ENCODE measurements around the gene HSPB8. TPM values are rescaled to one million over a fixed set of nuclear protein-coding genes. Genes with fewer than 3 reads are reported as not detected.

The HSPB8 gene
- polyA plus RNA-seq, 1 donor from 2014 or later: not detected

DNA sequence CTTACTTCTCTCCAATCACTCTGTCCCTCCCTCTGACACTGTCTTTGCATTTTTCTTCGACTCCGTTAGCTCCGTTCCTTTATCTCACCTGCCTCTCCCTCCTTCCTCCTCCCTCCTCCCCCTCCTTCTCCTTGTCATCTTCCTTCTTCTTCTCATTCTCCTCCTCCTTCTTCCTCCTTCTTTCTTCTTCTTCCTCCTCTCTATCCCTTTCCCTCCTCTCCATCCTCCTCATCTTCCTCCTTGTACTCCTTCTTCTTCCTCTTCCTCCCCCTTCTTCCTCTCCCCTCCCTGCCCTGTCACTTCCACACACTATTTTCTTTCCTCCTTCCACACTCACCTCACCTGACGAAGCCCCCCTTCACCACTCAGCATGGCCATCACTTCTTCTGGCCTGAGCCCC, 53.0 kb downstream of the HSPB8 start:
- no peak overlapping the region for H3K27ac ChIP-seq (ENCODE audit: low read length)

DNA sequence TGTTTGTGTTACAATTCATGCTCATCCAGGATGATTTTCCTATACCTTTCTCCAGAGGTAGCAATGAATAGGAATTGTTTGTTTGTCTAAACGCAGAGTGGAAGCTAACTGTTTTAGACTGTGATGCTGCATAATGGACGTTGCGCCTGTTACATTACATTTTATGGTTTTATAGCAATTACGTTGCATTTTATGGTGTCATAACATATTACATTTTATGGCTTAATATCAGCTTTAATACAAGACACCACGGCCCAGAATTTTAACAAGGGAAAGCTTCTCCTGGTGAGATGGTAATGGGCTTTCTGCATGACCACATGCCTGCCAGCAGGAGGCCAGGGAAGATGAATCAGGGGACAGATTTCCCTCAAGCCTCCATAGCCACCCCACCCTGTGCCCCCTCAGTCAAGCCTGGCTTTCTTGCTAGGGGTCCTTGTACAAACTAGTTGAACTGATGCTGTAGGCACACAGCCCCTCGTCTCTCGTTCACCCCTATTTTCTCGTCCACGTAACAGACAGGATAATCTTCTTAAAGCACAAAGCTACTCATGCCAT, 56.5 kb downstream of the HSPB8 start:
- no peaks in the 10 kb centered on the region for H3K9me2 ChIP-seq (ENCODE audit: insufficient read depth, low read length)
- H3K27me3 ChIP-seq (ENCODE audit: insufficient read depth, low read depth, low read length): no peaks in the 10 kb centered on the region
- no peaks in the 10 kb centered on the region for H3K9me3 ChIP-seq (ENCODE audit: low read length)
- H3K79me2 ChIP-seq (replicated peaks; ENCODE audit: insufficient read depth, low read length): no peaks in the 10 kb centered on the region
- H3K27ac ChIP-seq (ENCODE audit: low read length): no peak overlapping the region
- H3K36me3 ChIP-seq (ENCODE audit: insufficient read depth, low read length): no peaks in the 10 kb centered on the region
- TF ChIP-seq MXI1 (conservative IDR thresholded peaks at IDR 0.05; ENCODE audit: poor library complexity, severe bottlenecking) (no peak), EZH2 (IDR thresholded peaks at IDR 0.05; ENCODE audit: borderline replicate concordance, insufficient read depth, low read length, poor library complexity, severe bottlenecking) (no peak), POLR2AphosphoS5 (IDR thresholded peaks at IDR 0.05) (no peak), RAD21 (conservative IDR thresholded peaks at IDR 0.05) (no peak), SMC3 (conservative IDR thresholded peaks at IDR 0.05; ENCODE audit: poor library complexity) (no peak)
- TF ChIP-seq, protein P1, sequence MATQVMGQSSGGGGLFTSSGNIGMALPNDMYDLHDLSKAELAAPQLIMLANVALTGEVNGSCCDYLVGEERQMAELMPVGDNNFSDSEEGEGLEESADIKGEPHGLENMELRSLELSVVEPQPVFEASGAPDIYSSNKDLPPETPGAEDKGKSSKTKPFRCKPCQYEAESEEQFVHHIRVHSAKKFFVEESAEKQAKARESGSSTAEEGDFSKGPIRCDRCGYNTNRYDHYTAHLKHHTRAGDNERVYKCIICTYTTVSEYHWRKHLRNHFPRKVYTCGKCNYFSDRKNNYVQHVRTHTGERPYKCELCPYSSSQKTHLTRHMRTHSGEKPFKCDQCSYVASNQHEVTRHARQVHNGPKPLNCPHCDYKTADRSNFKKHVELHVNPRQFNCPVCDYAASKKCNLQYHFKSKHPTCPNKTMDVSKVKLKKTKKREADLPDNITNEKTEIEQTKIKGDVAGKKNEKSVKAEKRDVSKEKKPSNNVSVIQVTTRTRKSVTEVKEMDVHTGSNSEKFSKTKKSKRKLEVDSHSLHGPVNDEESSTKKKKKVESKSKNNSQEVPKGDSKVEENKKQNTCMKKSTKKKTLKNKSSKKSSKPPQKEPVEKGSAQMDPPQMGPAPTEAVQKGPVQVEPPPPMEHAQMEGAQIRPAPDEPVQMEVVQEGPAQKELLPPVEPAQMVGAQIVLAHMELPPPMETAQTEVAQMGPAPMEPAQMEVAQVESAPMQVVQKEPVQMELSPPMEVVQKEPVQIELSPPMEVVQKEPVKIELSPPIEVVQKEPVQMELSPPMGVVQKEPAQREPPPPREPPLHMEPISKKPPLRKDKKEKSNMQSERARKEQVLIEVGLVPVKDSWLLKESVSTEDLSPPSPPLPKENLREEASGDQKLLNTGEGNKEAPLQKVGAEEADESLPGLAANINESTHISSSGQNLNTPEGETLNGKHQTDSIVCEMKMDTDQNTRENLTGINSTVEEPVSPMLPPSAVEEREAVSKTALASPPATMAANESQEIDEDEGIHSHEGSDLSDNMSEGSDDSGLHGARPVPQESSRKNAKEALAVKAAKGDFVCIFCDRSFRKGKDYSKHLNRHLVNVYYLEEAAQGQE (IDR thresholded peaks at IDR 0.05; ENCODE audit: borderline replicate concordance): no peak
- TF ChIP-seq, protein P2, sequence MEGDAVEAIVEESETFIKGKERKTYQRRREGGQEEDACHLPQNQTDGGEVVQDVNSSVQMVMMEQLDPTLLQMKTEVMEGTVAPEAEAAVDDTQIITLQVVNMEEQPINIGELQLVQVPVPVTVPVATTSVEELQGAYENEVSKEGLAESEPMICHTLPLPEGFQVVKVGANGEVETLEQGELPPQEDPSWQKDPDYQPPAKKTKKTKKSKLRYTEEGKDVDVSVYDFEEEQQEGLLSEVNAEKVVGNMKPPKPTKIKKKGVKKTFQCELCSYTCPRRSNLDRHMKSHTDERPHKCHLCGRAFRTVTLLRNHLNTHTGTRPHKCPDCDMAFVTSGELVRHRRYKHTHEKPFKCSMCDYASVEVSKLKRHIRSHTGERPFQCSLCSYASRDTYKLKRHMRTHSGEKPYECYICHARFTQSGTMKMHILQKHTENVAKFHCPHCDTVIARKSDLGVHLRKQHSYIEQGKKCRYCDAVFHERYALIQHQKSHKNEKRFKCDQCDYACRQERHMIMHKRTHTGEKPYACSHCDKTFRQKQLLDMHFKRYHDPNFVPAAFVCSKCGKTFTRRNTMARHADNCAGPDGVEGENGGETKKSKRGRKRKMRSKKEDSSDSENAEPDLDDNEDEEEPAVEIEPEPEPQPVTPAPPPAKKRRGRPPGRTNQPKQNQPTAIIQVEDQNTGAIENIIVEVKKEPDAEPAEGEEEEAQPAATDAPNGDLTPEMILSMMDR (IDR thresholded peaks at IDR 0.05; ENCODE audit: poor library complexity, severe bottlenecking): no peak
- no peaks in the 10 kb centered on the region for H3F3A ChIP-seq (ENCODE audit: insufficient read depth, low read length, poor library complexity, severe bottlenecking)
- H3K9ac ChIP-seq (ENCODE audit: low read length): no peak overlapping the region
- no peak overlapping the region for H2AFZ ChIP-seq (ENCODE audit: low read depth, low read length)
- H4K20me1 ChIP-seq (ENCODE audit: insufficient read depth): no peaks in the 10 kb centered on the region
- H3K4me3 ChIP-seq (ENCODE audit: low read length): no peak overlapping the region
- no peak overlapping the region for H3K4me2 ChIP-seq (ENCODE audit: low read length)

More for the DNA sequence above, 53.0 kb downstream of the HSPB8 start:
- H3K4me2 ChIP-seq (ENCODE audit: low read length): no peak overlapping the region
- no peak overlapping the region for H3K9ac ChIP-seq (ENCODE audit: low read length)
- H2AFZ ChIP-seq (ENCODE audit: low read depth, low read length): no peak overlapping the region
- H3K9me2 ChIP-seq (ENCODE audit: insufficient read depth, low read length): no peaks in the 10 kb centered on the region
- TF ChIP-seq RAD21 (conservative IDR thresholded peaks at IDR 0.05) (no peak), POLR2AphosphoS5 (IDR thresholded peaks at IDR 0.05) (no peak), MXI1 (conservative IDR thresholded peaks at IDR 0.05; ENCODE audit: poor library complexity, severe bottlenecking) (no peak), TAF1 (IDR thresholded peaks at IDR 0.05; ENCODE audit: low read depth) (no peak), SMC3 (conservative IDR thresholded peaks at IDR 0.05; ENCODE audit: poor library complexity) (no peak), EZH2 (IDR thresholded peaks at IDR 0.05; ENCODE audit: borderline replicate concordance, insufficient read depth, low read length, poor library complexity, severe bottlenecking) (no peak), EP300 (conservative IDR thresholded peaks at IDR 0.05; ENCODE audit: poor library complexity, severe bottlenecking) (no peak)
- TF ChIP-seq, protein P2 (IDR thresholded peaks at IDR 0.05; ENCODE audit: poor library complexity, severe bottlenecking): no peak
- TF ChIP-seq, protein P1 (IDR thresholded peaks at IDR 0.05; ENCODE audit: borderline replicate concordance): no peak
- H4K20me1 ChIP-seq (ENCODE audit: insufficient read depth): no peaks in the 10 kb centered on the region
- H3F3A ChIP-seq (ENCODE audit: insufficient read depth, low read length, poor library complexity, severe bottlenecking): no peaks in the 10 kb centered on the region
- H3K9me3 ChIP-seq (ENCODE audit: low read length): no peaks in the 10 kb centered on the region
- no peaks in the 10 kb centered on the region for H3K27me3 ChIP-seq (ENCODE audit: insufficient read depth, low read depth, low read length)
- no peaks in the 10 kb centered on the region for H3K79me2 ChIP-seq (replicated peaks; ENCODE audit: insufficient read depth, low read length)
- H3K4me3 ChIP-seq (ENCODE audit: low read length): no peak overlapping the region
- H3K36me3 ChIP-seq (ENCODE audit: insufficient read depth, low read length): no peaks in the 10 kb centered on the region
